Daoy (cell line): ENCODE results near the gene OR2T27. TPM values are rescaled to one million over a fixed set of nuclear protein-coding genes. Genes with fewer than 3 reads are reported as not detected.
A peak's percentile ranks its signal among the peaks of the same experiment; 100 is the strongest.
"Not testable (repeated sequence)": the region's sequence is repeated elsewhere in the genome, so short reads cannot be mapped to it uniquely, and the experiment has no call there.

ENCODE experiments used
- DNase-seq: peaks from one replicate; pipeline ENCODE4 v3.0.0-alpha.2; 2015; ENCODE audit warnings: low read depth
- total RNA-seq: library from RNA; depleted of rRNA; stranded (reverse); fragments of >200 nt; shearing (Covaris generic); gene quantifications from 2 replicates; pipeline ENCODE4 v1.2.3, GENCODE V29; 2014; rRNA removed

Gene OR2T27, protein sequence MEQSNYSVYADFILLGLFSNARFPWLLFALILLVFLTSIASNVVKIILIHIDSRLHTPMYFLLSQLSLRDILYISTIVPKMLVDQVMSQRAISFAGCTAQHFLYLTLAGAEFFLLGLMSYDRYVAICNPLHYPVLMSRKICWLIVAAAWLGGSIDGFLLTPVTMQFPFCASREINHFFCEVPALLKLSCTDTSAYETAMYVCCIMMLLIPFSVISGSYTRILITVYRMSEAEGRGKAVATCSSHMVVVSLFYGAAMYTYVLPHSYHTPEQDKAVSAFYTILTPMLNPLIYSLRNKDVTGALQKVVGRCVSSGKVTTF
- total RNA-seq: not detected in 2 replicates

- not testable (repeated sequence) for DNase-seq
Observed at GRCh38 chr1:248655354-248655753, at the start of gene OR2T27. Gene OR2T27 (minus strand): TSS chr1:248655528. CDS start chr1:248650884, 4,644 bp downstream.

GRCh38 chr1:248704606-248705005 is 49.3 kb upstream of the OR2T27 start:
- no peak for DNase-seq

DNA sequence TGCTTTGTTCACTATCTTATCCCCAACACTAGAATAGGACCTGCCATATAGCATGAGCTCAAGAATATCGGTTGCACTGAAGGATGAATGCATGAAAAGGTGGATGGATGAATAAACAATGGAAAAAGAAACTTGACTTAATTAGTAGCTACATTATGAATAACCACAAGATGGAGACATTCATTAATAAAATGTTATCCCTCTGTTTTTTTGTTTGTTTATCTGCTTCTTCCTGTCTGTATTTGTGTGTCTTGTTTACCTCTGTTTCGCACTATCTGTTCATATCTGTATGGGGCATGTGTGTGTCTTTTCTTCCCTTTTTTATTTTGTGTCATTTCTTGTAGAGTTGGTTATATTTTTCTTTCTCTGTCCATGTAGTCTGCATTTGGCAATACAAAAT is 48.3 kb upstream of the OR2T27 start:
- DNase-seq: no peak

DNA sequence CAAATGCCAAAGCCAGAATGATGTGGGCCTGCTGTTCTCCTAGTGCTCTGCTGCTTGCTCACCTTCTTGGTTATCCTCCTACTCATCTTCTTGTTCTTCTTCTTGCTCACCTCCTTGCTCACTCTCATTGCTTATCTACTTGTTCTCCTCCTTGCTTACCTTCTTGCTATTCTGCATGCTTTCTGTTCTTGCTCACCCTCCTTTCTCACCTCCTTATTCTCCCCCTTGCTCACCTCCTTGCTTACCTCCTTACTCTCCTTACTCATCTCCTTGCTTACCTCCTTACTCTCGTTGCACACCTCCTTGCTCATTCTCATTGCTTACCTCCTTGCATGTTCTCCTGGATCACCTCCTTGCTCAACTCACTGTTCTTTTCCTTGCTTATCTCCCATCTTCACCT is 47.4 kb upstream of the OR2T27 start, which contains the start of gene OR14I1:
Gene OR14I1 (minus strand): TSS at position 53 of the 400 bp plus-strand sequence.
- no peak for DNase-seq

GRCh38 chr1:248699099-248699498 is 43.8 kb upstream of the OR2T27 start:
- no peak for DNase-seq

DNA sequence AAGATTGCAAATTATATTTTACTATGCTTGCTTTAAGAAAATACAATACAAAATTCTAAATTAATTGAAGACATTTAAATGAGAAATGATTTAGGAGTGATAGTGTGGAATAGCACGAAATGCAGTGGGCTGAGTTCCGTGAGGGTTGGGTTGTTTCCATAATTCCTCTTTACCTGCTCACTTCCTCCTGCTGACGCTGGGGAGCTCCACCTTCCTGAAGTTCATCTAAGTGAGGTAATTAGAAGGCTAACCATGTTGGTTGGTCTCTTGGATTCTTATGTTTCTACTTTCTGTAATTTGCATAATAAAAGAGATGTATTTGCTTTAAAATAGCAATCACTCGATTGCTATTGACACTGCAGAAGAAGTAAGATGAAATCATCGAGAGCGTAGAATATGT is 42.6 kb upstream of the OR2T27 start:
- no peak for DNase-seq

- DNase-seq: no peak
Observed at GRCh38 chr1:248696774-248697173, 41.4 kb upstream of the OR2T27 start.

- no peak for DNase-seq
Observed at GRCh38 chr1:248696261-248696660, 40.9 kb upstream of the OR2T27 start.

GRCh38 chr1:248695451-248696132 is 40.3 kb upstream of the OR2T27 start:
- no peak for DNase-seq

DNA sequence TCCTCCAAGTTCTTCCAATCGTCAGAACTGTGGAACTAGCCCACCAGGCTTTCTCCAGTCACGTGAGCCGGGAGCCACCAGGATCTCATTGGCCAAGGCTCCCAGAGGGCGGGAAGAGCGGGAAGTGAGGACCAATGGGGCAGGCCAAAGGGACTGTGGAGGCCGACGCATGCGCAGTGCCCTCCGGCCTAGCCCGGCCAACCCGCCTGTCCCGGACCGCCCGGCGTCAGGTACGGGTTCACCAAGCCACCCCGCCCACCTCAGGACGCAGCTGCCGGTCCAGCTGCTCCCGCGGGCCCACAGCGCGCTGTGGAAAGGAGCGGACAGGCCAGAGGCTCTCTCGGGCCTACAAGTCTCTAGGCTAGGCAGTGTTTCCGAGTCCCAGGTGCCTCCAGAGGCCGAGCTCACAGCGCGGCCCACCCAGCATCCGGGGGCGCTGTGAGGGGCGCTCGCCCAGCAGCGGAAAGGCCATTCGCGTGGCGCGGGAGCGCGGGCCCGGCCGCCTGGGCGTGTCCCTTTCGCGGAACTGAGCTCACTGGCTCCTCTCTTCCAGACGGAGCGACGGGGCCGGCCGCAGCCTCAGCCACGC is 36.3 kb upstream of the OR2T27 start:
- peak; percentile 56 for DNase-seq

DNA sequence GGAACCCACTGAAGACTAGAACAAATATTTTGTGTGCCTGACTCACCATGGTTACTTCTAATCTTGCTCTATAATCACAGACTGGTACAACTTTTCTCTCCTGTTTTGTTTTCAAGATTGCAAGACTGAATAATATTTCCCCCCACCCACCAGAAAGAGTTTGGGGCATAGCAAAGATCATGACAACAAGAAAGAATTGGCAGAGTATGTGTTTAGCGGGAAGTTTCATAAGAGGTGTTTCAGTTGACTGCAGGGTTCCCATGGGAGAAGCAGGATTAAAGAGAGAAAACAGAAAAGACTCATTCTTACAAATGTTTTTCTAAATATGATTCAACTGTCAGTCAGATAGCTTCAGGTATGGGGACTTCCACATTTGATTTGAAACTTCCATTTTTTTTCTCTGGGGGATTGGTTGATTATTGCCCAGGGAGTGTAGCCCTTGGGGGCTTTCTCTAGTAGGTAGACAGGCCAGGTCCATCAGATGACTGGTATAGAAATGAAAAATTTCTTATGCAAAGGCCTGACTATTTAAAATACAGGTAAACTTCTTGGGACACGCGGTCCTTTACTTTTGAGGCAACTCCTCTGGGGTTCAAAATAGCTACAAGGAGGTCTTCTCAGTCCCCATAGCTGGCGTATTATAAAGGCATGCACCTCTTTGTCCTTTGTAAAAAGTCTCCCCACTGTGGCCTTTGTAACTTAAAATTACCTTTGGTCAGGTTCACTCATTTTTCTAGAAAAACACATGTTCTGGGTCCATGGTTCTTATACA is 33.4 kb upstream of the OR2T27 start:
- DNase-seq: no peak

GRCh38 chr1:248686815-248687214 is 31.5 kb upstream of the OR2T27 start:
- DNase-seq: peak; percentile 13

- no peak for DNase-seq
Observed at GRCh38 chr1:248681651-248682050, 26.3 kb upstream of the OR2T27 start.

DNA sequence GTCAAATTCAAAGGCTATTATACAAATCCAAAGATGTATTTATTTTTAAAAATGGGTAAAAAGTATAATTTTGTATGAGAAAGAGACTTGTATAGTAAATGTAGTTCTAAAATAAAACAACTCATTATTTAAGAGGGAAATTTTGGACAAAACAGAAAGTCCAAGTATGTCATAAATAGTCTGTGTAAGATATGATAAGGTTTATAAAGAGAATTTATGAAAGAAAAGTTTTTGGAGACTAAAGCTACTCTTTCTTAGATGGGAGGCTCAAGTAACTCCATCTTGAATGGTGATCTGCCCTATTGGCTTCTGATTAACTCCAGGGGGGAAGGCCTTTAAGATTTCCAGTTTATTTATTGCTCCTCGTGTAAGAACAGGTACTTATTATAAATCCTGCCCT is 14.7 kb upstream of the OR2T27 start:
- no peak for DNase-seq

GRCh38 chr1:248663453-248664328 is 8.4 kb upstream of the OR2T27 start:
- DNase-seq: not testable (repeated sequence)

GRCh38 chr1:248656797-248657196 is 1.5 kb upstream of the OR2T27 start:
- not testable (repeated sequence) for DNase-seq

GRCh38 chr1:248648770-248649536 is 6.4 kb downstream of the OR2T27 start:
- DNase-seq: not testable (repeated sequence)

GRCh38 chr1:248645178-248645577 is 10.2 kb downstream of the OR2T27 start, which contains the start of gene OR2T35:
Gene OR2T35 (minus strand): TSS chr1:248645278. CDS start chr1:248639258, 6,020 bp downstream.
- DNase-seq: not testable (repeated sequence)

GRCh38 chr1:248642971-248643651 is 12.2 kb downstream of the OR2T27 start:
- not testable (repeated sequence) for DNase-seq
